Bronchial epithelial cell (primary cell): Measurements from ENCODE around the gene LAPTM5. TPM values are rescaled to one million over a fixed set of nuclear protein-coding genes. Genes with fewer than 3 reads are reported as not detected.

ENCODE experiments used
- DNase-seq: peaks from one replicate; pipeline ENCODE4 v3.0.0-alpha.2; 2010; ENCODE audit warnings: low read depth
- FAIRE-seq: peaks from 2 replicates; lab custom pipeline; 2011; peaks lifted over from hg19 to GRCh38; lab: Jason Lieb, UNC
- H3K27me3 ChIP-seq: 2 replicates; pipeline ENCODE4 v1.5.1; 2011; ENCODE audit warnings: low read length; ENCODE audit not compliant: control insufficient read depth, insufficient read depth
- H3K36me3 ChIP-seq: 2 replicates; pipeline ENCODE4 v1.5.1; 2011; ENCODE audit warnings: low read length; ENCODE audit not compliant: control insufficient read depth, insufficient read depth
- H3K4me3 ChIP-seq: 2 replicates; pipeline ENCODE4 v1.5.1; 2011; ENCODE audit warnings: mild to moderate bottlenecking, low read depth, low read length, control low read depth
- total RNA-seq: library from RNA; depleted of rRNA; stranded (reverse); fragments of >200 nt; gene quantifications from 2 replicates; pipeline ENCODE4 v1.2.1, GENCODE V29; 2014
- TF ChIP-seq, protein P1 (sequence below): IDR thresholded peaks from 2 replicates; pipeline ENCODE4 v1.5.1; 2011; ENCODE audit warnings: mild to moderate bottlenecking, moderate library complexity, low read length, control low read depth, inconsistent platforms; ENCODE audit not compliant: insufficient read depth, severe bottlenecking

LAPTM5 gene
- total RNA-seq, 1 donor from 2014 or later = under 0.01 TPM

DNA sequence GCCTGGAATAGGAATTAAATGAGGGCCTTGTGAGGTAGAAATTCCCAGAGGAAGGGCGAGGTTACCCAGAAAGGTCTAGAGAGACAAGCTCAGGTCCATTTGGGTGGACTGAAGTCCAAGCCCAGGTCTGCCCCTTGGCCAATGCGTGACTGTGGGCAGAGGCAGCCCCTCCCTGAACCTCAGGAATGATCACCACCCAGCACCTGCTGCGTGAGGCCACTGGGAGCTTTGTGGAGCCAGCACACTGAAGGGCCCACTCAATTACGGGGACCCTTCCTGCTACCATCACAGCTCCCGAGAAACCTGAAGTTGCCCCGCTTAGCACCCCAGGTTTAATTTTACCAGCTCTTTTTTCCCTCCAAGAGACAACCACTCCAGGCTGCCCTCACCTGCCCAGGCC is 27.7 kb downstream of the LAPTM5 start:
- TF ChIP-seq, protein P1, sequence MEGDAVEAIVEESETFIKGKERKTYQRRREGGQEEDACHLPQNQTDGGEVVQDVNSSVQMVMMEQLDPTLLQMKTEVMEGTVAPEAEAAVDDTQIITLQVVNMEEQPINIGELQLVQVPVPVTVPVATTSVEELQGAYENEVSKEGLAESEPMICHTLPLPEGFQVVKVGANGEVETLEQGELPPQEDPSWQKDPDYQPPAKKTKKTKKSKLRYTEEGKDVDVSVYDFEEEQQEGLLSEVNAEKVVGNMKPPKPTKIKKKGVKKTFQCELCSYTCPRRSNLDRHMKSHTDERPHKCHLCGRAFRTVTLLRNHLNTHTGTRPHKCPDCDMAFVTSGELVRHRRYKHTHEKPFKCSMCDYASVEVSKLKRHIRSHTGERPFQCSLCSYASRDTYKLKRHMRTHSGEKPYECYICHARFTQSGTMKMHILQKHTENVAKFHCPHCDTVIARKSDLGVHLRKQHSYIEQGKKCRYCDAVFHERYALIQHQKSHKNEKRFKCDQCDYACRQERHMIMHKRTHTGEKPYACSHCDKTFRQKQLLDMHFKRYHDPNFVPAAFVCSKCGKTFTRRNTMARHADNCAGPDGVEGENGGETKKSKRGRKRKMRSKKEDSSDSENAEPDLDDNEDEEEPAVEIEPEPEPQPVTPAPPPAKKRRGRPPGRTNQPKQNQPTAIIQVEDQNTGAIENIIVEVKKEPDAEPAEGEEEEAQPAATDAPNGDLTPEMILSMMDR = no peak
- no peaks in the 10 kb centered on the region for H3K36me3 ChIP-seq
- DNase-seq (no peak), FAIRE-seq (no peak)
- H3K4me3 ChIP-seq = no peak overlapping the region
- H3K27me3 ChIP-seq = no peaks in the 10 kb centered on the region

DNA sequence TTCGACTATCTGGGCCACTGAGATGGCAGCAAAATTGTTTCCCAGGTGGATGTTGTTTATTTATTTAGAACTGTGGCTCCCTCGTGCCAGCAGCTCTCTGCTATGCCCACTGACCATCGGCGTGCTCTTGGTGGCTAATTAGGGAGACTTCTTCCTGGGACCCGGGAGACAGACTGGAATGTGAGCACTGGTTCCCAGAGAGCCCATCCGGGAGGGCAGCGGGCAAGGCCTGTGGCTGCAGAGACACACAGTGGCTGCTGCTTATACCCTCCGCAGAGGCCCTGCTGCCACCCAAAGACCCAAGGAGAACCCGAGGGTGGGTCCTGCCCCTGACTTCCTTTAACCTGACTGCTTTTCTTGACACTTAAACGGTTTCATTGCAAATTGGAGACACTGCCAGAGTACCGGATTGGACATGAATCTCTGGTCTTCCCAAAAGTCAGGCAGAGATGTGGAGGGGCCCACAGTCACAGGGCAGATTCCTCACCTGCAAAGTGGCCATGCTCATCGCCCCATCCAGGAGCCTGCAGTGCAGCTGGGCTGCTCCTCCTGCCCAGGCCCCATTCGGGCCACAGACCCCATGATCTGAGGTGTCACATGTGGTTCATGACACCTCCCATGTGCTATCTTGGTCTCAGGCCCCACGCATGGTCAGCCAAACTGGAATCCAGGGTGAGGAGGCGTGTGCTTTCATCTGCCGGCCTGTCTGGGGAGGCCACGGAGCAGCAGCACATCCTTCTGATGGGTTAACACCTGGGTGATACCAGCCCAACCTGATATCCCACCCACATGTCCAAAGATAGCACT is 28.5 kb downstream of the LAPTM5 start:
- Histone ChIP-seq H3K4me3 (no peak overlapping the region), H3K27me3 (no peaks in the 10 kb centered on the region), H3K36me3 (no peaks in the 10 kb centered on the region)
- no peak for FAIRE-seq
- TF ChIP-seq, protein P1 = no peak
- no peak for DNase-seq

DNA sequence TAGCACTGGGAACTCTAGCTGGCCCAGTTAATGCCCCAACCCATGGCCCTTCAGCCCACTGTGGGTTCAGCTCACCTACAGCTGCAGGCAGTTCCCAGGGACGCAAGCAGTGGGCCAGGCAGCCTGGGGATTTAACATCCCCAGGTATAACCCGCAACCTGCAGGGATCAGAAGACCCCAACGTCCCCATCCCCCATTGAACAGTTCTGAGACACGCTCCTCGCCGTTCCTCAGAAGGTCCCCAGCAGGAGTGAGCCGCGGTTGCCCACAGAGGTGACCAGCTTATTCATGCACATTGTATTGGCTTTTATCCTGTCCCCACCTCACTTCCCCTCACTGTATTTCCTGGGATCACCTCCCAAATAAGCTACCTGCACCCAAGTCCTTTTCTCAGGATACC is 29.2 kb downstream of the LAPTM5 start:
- DNase-seq = no peak
- Histone ChIP-seq H3K27me3 (no peaks in the 10 kb centered on the region), H3K36me3 (no peaks in the 10 kb centered on the region), H3K4me3 (no peak overlapping the region)
- peak; percentile 70 for FAIRE-seq
- TF ChIP-seq, protein P1 = no peak

DNA sequence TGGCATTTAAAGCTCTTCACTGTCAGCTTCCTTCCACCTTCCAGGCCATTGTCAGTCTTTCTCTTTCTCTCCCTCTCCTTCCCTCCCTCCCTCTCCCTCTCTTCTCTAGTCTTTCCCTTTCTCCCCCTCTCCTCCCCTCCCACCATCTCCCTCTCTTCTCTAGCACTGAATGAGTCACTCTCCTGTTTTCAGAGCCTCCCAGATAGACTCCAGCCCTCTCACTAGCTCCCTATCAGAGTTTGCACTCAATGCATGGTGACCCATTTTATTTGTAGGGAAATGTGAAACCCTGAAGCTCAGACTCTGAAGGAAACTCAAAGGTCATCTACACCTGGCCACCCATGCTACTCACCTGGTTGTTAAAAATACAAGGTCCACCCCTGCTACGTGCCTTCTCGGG is 29.8 kb downstream of the LAPTM5 start:
- TF ChIP-seq, protein P1 = no peak
- no peaks in the 10 kb centered on the region for H3K27me3 ChIP-seq
- H3K36me3 ChIP-seq = no peaks in the 10 kb centered on the region
- DNase-seq = peak; percentile 15
- no peak for FAIRE-seq
- H3K4me3 ChIP-seq = no peak overlapping the region

DNA sequence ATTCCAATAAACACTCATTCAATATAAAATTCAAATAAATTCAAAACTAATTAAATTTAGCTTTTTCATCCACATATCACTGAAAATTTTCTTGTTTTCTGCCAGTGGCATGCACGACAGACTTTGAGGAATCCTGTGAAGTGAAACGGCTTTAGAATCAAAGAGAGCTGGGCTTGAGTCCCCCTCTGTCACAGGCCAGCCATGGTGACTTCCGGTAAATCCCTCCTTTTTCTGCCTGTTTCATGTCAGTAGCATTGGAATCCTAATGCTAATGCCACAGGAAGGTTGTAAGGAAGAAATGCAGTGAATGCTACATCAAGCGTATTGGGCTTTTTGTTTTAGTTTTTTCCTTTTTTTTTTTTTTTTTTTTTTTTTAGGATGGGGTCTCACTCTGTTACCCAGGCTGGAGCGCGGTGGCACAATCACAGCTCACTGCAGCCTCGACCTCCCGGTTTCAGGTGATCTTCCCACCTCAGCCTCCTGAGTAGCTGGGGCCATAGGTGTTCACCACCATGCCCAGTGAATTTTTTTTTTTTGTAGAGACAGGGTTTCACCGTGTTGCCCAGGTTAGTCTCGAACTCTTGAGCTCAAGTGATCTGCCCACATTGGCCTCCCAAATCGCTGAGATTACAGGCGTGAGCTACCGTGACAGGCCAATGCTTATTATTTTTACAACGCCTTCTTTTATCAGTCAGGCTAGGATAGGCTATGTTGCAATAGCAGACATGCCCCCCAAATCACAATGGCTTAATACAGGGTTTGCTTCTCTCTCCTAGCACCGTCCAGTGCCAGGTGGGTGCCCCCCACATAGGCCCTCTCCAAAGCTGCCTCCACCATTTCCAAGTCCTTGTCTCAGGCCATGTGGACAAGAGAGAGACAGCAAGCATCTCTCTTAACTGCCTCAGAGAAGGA is 30.5 kb downstream of the LAPTM5 start:
- H3K27me3 ChIP-seq = no peaks in the 10 kb centered on the region
- TF ChIP-seq, protein P1 = no peak
- FAIRE-seq (no peak), DNase-seq (no peak)
- H3K36me3 ChIP-seq = peaks cover 1% of the 10 kb centered on the region
- no peak overlapping the region for H3K4me3 ChIP-seq
